SH-SY5Y (cell line): ENCODE results near the gene CREM.

Experiments
- GATA2 ChIP-seq: IDR thresholded peaks from 2 replicates; pipeline ENCODE4 v1.6.1; 2011; ENCODE audit warnings: mild to moderate bottlenecking, low read depth, low read length
- GATA3 ChIP-seq: IDR thresholded peaks from 2 replicates; pipeline ENCODE4 v1.6.1; 2011; ENCODE audit warnings: low read depth, mild to moderate bottlenecking, low read length, moderate library complexity

DNA sequence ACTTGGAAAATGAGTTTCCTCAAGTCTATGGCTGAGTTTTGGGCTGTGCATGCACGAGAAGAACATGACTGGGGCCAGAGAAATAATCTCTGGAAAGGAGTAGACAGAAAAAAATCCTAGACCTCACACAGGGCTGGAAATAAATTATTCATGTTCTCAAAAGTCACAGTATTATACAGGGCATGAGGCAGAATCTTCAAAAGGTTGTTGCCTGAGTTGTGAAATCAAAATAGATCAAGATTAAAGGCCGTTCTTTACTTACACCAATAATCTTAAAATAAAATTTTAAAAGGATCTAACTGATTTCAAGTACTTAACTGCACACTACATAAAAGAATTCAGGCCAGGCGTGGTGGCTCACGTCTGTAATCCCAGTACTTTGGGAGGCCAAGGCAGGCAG, 14.1 kb upstream of the CREM start:
- no peak for TF ChIP-seq GATA3
- TF ChIP-seq GATA2: no peak
